Suprapubic skin (tissue), 4 donors: ENCODE data around the gene NRSN1. TPM values are rescaled to one million over a fixed set of nuclear protein-coding genes. Genes with fewer than 3 reads are reported as not detected.

Experiments used
- DNase-seq, 2 donors: peaks; one replicate each; pipeline ENCODE4 v3.0.0-alpha.2; 2019; ENCODE audit warnings: low spot score in 2 of 2
- H3K27ac ChIP-seq: fragments of 200-600 bp; sonication (generic); one replicate; pipeline ENCODE4 v1.5.1; 2019
- H3K27me3 ChIP-seq: fragments of 200-600 bp; sonication (generic); one replicate; pipeline ENCODE4 v1.5.1; 2019
- H3K36me3 ChIP-seq: fragments of 200-600 bp; sonication (generic); one replicate; pipeline ENCODE4 v1.5.1; 2019
- H3K4me1 ChIP-seq: fragments of 200-600 bp; sonication (generic); one replicate; pipeline ENCODE4 v1.5.1; 2019
- H3K4me3 ChIP-seq: fragments of 200-600 bp; sonication (generic); one replicate; pipeline ENCODE4 v1.5.1; 2019; ENCODE audit warnings: mild to moderate bottlenecking
- H3K9me3 ChIP-seq: fragments of 200-600 bp; sonication (generic); one replicate; pipeline ENCODE4 v1.5.1; 2019
- EP300 ChIP-seq: sonication (generic); formaldehyde crosslinking; IDR thresholded peaks from one replicate; pipeline ENCODE4 v1.6.1; 2017; ENCODE audit warnings: antibody characterized with exemption
- POLR2A ChIP-seq, 2 donors: fragments of 450-650 bp; IDR thresholded peaks; one replicate each; pipeline ENCODE4 v1.6.1; 2017; ENCODE audit warnings: antibody characterized with exemption in 2 of 2, mild to moderate bottlenecking in 2 of 2, moderate library complexity in 2 of 2
- POLR2AphosphoS5 ChIP-seq, 3 donors: sonication (generic); formaldehyde crosslinking; IDR thresholded peaks; one replicate each; pipeline ENCODE4 v1.6.1; 2017; ENCODE audit warnings: antibody characterized with exemption in 3 of 3
- WGBS: methylation state at CpG from one replicate; pipeline ENCODE4 v1.1.5; 2018; 5-methylcytosine and 5-hydroxymethylcytosine counted together
- total RNA-seq, 4 donors: library from RNA; depleted of rRNA; stranded (reverse); fragments of >200 nt; gene quantifications; one replicate each; pipeline ENCODE4 v1.1.0, GENCODE V29; 2016
- TF ChIP-seq, protein P1 (sequence below), 2 donors: fragments of 200-600 bp in 1 of 2; fragments of 450-650 bp in 1 of 2; sonication (generic) in 1 of 2; IDR thresholded peaks; one replicate each; pipeline ENCODE4 v1.5.1; 2016 to 2019; ENCODE audit warnings: antibody characterized with exemption in 2 of 2, mild to moderate bottlenecking in 1 of 2, moderate library complexity in 1 of 2

The NRSN1 gene
- total RNA-seq, 4 donors from 2014 or later: not detected

DNA sequence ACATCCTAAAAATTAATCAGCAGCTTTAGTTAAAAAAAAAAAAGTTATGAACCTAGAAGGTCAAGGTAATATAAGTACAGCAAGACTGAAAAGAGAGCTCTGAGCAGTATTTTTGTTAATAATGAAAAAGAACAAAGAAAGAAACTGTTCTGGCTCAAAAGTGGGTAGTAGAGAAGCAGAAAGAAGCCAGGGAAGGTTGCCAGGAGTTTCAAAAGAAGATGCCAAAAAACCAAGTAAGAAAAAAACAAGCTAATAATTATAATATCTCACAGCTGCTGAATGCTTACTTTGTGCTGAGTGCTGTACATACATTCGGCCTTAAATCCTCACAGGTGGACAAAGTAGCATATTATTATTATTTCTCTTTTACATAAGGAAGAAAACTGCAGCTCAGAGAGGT lies 31.9 kb downstream of the NRSN1 start:
- peaks cover 5% of the 10 kb centered on the region for H3K27me3 ChIP-seq
- TF ChIP-seq EP300 (no peak), POLR2AphosphoS5 (IDR thresholded peaks at IDR 0.05) (no peak)
- no peak overlapping the region for H3K4me3 ChIP-seq
- WGBS: 21% methylated on average over 1 of the region's 1 CpG
- no peak overlapping the region for H3K27ac ChIP-seq
- H3K9me3 ChIP-seq: no peaks in the 10 kb centered on the region
- DNase-seq: no peak
- no peaks in the 10 kb centered on the region for H3K4me1 ChIP-seq
- no peaks in the 10 kb centered on the region for H3K36me3 ChIP-seq

- Histone ChIP-seq H3K9me3 (no peaks in the 10 kb centered on the region), H3K36me3 (no peaks in the 10 kb centered on the region), H3K27ac (no peak overlapping the region), H3K4me1 (no peaks in the 10 kb centered on the region), H3K4me3 (no peak overlapping the region), H3K27me3 (no peaks in the 10 kb centered on the region)
- 76% methylated on average over 10 of the region's 10 CpGs for WGBS
- no peak for DNase-seq
- TF ChIP-seq POLR2AphosphoS5 (IDR thresholded peaks at IDR 0.05) (no peak), EP300 (no peak), POLR2A (IDR thresholded peaks at IDR 0.05) (no peak)
- TF ChIP-seq, protein P1, sequence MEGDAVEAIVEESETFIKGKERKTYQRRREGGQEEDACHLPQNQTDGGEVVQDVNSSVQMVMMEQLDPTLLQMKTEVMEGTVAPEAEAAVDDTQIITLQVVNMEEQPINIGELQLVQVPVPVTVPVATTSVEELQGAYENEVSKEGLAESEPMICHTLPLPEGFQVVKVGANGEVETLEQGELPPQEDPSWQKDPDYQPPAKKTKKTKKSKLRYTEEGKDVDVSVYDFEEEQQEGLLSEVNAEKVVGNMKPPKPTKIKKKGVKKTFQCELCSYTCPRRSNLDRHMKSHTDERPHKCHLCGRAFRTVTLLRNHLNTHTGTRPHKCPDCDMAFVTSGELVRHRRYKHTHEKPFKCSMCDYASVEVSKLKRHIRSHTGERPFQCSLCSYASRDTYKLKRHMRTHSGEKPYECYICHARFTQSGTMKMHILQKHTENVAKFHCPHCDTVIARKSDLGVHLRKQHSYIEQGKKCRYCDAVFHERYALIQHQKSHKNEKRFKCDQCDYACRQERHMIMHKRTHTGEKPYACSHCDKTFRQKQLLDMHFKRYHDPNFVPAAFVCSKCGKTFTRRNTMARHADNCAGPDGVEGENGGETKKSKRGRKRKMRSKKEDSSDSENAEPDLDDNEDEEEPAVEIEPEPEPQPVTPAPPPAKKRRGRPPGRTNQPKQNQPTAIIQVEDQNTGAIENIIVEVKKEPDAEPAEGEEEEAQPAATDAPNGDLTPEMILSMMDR (IDR thresholded peaks at IDR 0.05): no peak
These were observed 57.6 kb downstream of the NRSN1 start for GRCh38 chr6:24183584-24183983.

- Histone ChIP-seq H3K36me3 (no peaks in the 10 kb centered on the region), H3K4me3 (no peak overlapping the region), H3K4me1 (no peaks in the 10 kb centered on the region), H3K9me3 (no peaks in the 10 kb centered on the region), H3K27me3 (no peaks in the 10 kb centered on the region), H3K27ac (no peak overlapping the region)
- DNase-seq: no peak
- TF ChIP-seq POLR2AphosphoS5 (IDR thresholded peaks at IDR 0.05) (no peak), POLR2A (IDR thresholded peaks at IDR 0.05) (no peak), EP300 (no peak)
- TF ChIP-seq, protein P1 (IDR thresholded peaks at IDR 0.05): no peak
- WGBS: 82% methylated on average over 7 of the region's 7 CpGs
These were observed 60.3 kb downstream of the NRSN1 start for GRCh38 chr6:24186349-24186748.

- TF ChIP-seq EP300: no peak
- TF ChIP-seq, protein P1 (IDR thresholded peaks at IDR 0.05): no peak
- no peak for TF ChIP-seq POLR2AphosphoS5 (IDR thresholded peaks at IDR 0.05)
- Histone ChIP-seq H3K27me3 (no peaks in the 10 kb centered on the region), H3K9me3 (no peaks in the 10 kb centered on the region), H3K4me1 (no peaks in the 10 kb centered on the region), H3K36me3 (no peaks in the 10 kb centered on the region), H3K27ac (no peak overlapping the region), H3K4me3 (no peak overlapping the region)
- no peak for DNase-seq
These were observed 62.1 kb downstream of the NRSN1 start for GRCh38 chr6:24187965-24188577.

DNA sequence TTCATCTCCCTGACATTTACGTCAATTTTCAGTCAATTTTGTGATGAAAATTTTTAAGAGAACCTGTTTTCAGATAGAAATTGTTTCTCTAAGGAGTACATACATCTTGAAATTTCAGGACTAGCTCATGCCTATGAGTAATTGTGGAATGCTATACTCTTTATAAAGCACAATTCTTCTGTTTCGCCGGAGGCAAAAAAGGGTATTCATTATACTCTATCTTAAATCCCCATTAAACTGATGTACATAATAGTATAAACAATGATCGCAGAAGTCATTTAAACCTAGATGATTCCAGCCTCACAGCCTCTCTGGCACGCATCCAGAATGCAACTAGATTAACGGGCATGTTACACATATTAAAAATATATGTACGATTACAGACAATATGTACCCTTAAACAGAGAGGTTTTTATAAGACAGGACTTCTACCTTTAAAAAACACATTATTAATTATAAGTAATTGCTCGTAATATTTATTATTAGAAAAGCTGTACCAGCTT lies 62.6 kb downstream of the NRSN1 start:
- Histone ChIP-seq H3K4me3 (no peak overlapping the region), H3K4me1 (no peaks in the 10 kb centered on the region), H3K9me3 (no peaks in the 10 kb centered on the region), H3K27me3 (no peaks in the 10 kb centered on the region), H3K36me3 (no peaks in the 10 kb centered on the region), H3K27ac (no peak overlapping the region)
- TF ChIP-seq EP300: no peak
- no peak for TF ChIP-seq POLR2A (IDR thresholded peaks at IDR 0.05)
- 52% methylated on average over 8 of the region's 8 CpGs for WGBS
- DNase-seq: no peak

DNA sequence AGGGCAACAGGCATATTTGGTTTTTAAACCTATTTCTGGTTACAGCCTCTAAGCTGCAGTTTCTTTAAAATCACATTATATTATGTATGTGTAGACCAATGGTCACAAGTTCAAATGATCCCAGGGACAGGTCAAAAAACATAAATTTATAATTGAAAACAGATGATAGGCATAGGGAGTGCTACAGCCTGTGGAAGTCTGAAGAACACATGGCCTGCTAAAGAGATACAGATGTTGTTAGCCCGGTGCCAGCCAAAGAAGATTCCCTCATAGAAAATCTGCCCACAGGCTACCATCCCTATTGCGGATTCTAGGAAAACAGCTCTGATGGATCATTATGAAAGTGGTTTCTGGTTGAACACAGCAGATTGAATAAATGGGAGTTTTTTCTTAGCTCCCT lies 65.3 kb downstream of the NRSN1 start:
- no peaks in the 10 kb centered on the region for H3K36me3 ChIP-seq

More for the DNA sequence above, 65.3 kb downstream of the NRSN1 start:
- Histone ChIP-seq H3K27me3 (no peaks in the 10 kb centered on the region), H3K4me1 (no peaks in the 10 kb centered on the region), H3K4me3 (no peak overlapping the region), H3K9me3 (no peaks in the 10 kb centered on the region), H3K27ac (no peak overlapping the region)
- WGBS: 33% methylated on average over 2 of the region's 2 CpGs
- DNase-seq: no peak
- TF ChIP-seq POLR2A (IDR thresholded peaks at IDR 0.05) (no peak), EP300 (no peak), POLR2AphosphoS5 (IDR thresholded peaks at IDR 0.05) (no peak)
- TF ChIP-seq, protein P1 (IDR thresholded peaks at IDR 0.05): no peak
